SIG-M5 treated with dmso at 0.1 percent for 504 hours (cell line): ENCODE measurements around the gene DLG4.
A peak's percentile ranks its signal among the peaks of the same experiment; 100 is the strongest.
"Not testable (repeated sequence)": the region's sequence is repeated elsewhere in the genome, so short reads cannot be mapped to it uniquely, and the experiment has no call there.

Source experiments
- DNase-seq: peaks from one replicate; lab custom pipeline; 2025; ENCODE audit not compliant: unreplicated experiment; lab: John Stamatoyannopoulos, UW

DLG4 gene

DNA sequence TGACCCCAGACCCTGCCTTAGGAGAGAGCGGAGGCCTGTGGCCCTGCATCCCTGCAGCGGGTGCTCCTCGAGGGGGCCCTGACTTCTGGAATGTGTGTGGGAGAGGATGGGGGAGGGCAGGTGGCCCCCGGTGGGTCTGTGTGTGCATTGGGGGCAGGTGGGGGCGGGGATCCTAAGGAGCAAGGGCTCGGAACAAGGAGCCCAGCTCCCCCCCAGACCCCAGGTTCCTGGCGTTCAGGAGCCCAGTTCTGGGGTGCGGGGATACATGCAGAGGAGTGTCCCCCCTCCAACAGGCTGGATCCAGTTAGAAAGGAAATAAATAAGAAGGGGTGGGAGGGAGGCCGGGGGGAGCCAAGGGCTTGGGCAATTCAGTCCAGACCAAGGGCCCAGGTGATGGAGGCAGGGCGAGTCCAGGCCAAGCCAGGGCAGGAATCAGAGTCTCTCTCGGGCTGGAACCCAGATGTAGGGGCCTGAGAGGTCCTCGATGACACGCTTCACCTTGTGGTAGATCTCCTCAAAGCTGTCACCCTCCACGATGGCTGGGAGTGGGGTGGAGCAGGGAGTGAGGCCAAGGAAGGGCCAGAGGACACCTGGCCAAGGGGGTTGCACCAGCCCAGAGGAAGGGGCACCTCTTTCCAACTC lies 29.2 kb downstream of the DLG4 start:
- DNase-seq = no peak

DNA sequence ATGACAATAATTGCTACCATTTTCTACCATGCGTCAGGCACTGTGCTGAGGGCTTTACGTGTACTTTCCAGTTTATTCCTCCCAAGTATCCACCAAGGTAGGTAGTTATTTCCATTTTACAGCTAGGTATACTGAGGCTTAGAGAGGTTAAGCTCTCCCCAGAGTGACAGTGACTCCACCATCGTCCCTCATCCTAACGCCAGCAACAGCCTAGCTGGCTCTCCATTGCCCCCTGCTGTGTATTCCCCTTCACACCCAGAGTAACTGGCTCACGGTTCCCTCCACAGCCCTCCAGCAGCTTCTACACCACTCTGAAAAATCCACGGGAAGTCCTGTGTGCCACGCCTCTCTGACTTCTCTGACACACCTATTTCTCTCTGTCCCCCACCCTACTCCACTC lies 33.4 kb downstream of the DLG4 start:
- no peak for DNase-seq

DNA sequence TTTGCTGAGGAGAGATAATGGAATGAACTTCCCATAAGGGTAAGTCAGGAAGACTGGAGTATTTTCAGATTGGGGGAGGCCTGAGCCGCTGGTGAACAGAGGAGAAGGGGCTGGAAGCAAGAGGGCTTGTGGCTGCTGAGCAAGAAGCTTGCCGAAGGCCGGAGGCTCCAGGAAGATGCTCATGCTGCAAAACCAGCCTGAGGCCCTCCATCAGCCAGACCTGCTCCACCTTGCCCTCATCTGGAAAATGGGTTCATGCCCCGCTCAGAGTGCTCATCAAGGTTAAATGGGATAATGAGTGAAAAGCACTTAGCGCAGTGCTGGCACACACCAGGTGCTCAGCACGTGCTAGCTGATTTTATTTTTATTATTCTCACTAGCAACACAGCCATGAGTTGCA lies 35.0 kb downstream of the DLG4 start:
- DNase-seq = no peak

DNA sequence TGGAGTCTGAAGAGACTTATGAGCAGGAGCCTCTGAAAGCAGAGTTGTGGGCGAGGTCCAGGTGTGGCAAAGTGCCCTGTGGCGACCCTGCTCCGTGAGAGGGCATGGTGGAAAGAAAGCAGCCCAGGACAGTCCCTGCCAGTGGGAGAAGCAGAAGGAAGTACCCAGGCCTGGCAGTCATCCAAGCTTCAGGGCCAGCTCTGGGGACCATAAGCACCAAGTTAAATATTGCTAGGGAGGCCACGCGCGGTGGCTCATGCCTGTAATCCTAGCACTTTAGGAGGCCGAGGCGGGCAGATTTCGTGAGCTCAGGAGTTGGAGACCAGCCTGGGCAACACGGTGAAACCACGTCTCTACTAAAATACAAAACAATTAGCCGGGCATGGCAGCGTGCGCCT lies 35.5 kb downstream of the DLG4 start:
- DNase-seq = no peak

DNA sequence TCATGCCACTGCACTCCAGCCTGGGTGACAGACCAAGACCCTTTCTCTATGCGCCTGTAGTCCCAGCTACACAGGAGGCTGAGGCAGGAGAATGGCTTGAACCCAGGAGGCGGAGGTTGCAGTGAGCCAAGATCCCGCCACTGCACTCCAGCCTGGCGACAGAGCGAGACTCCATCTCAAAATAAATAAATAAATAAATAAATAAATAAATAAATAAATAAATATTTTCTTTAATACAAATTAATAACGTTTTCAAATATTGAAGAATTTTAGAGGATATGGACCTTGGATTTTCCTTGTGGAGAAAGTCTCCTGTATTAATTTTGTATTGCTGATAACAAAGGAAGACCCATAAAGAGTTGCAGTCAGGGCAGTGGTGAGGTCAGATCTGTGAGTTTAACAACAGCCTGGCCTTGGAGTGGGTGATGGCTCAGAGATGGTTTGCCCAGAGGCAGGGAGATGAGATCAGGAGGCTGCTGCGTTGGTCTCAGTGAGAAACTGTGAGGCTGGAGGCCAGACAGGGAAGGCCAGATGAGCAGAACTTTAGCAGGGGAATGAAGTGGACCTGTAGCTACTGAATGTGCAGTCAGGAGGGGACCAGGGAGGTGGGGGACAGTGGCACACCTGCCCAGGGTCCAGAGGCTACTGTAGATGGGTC lies 36.1 kb downstream of the DLG4 start:
- no peak for DNase-seq

DNA sequence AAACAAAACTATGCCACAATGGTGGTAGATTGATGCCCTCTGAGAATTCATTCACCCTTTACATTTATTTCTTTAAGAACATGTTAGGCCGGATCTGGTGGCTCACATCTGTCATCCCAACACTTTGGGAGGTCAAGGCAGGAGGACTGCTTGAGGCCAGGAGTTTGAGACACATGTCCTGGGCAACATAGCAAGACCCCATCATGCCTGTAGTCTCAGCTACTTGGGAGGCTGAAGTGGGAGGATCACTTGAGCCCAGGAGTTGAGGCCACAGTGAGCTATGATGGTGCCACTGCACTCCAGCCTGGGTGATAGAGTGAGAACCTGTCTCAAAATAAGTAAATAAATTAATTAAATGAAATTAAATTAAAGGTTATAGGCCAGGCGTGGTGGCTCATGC lies 37.5 kb downstream of the DLG4 start:
- not testable (repeated sequence) for DNase-seq

DNA sequence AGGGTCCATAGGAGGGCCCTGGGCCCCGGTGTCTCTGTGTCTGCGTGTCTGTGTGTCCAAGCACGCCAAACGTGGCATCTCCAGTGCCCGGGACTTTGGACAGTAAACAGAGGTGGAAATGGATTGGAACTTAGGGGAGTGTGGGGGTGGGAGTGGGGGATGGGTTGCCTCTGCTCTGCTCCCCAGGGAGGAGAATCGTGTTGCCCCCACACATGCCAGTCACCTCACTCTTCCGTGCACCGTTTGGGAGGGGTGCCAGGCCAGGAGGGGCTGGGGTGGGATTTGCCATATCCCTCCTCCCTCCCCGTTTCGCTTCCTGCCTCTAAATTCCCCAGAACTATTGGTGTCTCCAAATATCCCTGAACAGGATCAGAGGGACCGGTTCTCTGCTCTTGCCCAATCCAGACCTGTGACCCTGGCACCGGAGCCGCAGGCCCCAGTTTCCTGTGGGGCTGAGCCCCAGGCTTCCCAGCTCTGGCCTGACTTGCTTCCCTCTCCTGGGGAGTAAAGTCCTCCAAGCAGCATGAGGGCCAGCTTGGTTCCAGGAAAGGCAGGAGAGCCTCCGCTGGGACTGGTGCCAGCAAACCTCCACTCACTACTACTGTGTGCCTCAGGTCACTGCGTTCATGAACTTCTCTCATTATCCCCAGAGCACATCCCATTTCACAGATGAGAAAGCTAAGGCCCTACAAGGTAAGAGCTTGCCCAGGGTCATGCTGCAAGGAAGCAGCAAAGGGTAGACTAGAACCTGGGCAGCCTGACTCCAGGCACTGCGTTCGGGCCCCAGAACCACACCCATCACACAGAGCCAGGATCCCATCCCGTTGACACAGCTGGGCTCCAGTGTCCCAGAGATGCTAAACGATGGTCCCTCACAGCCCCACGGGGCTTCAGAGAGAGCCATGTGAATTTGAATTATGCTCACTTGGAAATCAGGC lies 40.0 kb downstream of the DLG4 start, which contains the start of gene ASGR1:
Gene ASGR1, minus strand, starts transcription at position 54 of the 938 bp plus-strand sequence. CDS start 807 bp downstream, outside the sequence.
- no peak for DNase-seq

DNA sequence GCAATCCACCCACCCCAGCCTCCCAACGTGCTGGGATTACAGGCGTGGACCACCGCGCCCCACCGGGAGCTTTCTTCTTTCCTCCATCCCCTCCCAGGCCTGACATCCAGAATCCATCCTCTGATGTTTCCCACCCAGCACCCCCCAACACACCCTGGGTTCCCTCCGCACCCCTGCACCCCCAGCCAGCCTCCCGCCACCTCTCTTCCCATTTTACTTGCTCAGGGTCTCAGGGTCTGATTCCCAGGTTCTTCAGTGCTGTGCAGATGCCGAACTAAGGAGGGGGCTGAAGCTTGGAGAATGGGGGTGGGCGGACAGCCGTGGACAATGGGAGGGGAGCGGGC lies 40.7 kb downstream of the DLG4 start:
- DNase-seq = no peak

DNA sequence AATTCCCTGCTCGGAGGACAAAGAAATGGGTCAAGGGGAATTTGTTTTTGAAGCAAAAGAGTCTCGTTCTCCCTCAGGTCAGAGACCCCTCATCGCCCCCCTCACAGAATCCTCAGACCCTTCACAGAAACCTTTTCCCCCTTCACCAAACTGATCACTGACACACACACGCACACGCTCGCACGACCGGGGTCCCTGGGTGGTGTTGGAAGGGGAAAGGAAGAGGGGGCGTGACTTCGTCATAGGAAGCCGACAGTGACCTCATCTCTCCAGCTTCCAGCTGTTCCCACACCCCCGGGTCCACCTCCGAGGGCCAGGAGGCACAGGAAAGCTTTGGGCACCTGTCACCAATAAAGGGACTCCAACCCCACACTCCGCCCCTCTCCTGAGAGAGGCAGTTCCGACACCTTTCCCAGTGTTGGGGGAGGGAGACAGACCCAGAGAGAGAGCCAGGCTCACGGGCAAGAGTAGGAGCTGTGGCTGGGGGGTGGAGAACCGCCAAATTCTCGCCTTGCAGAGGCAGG lies 41.6 kb downstream of the DLG4 start:
- DNase-seq = no peak

DNA sequence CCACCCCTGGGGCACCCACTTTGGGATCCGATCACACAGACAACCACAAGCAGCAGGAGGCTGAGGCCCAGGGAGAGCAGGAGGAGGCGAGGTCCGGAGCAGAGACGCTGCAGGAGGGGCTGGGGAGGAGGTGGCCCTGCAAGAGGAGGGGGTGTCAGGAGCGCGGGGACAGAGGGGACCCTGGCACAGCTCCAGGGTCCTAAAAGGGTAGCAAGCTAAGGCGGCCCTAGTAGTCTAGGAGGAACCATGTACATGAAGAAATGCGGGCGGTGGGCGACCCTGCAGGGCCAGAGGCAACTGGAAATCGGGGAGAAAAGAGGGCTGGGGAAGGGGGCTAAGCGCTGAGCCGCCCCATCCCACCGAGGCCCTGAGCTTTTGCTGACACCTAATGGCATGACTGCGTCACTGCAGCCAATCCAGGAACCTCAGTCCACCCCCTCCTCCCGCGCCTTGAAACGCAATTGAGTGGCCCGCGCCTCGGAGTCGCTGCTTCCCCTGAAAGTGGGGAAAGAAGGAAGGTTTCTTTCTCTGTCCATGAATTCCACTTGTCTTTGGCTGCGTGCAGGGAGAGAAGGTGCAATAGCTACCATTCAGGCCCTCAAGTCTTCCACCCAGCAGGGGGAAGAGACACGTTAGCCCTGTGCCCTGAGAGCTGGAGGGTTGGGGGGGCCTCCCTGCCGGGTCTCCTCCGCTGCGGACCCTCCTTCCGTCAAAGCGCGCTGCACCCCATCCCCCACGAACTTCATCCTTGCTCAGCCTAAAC lies 42.3 kb downstream of the DLG4 start:
- peak; percentile 59 for DNase-seq

DNA sequence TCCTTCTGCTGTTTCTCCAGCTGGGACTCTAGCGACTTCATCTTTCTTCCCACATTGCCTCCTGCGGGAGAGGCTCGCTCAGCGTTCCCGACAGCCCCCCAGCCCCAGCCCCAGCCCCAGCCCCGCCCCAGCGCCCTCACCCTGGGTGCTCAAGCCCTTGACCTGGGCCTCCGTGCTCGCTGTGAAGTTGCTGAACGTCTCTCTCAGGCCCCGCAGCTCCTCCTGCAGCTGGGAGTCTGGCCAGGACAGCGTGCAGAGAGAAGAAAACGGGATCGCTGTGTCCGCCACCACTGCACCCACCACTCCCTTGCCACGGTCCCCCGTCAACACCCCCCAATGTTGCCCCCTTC lies 42.8 kb downstream of the DLG4 start:
- no peak for DNase-seq

DNA sequence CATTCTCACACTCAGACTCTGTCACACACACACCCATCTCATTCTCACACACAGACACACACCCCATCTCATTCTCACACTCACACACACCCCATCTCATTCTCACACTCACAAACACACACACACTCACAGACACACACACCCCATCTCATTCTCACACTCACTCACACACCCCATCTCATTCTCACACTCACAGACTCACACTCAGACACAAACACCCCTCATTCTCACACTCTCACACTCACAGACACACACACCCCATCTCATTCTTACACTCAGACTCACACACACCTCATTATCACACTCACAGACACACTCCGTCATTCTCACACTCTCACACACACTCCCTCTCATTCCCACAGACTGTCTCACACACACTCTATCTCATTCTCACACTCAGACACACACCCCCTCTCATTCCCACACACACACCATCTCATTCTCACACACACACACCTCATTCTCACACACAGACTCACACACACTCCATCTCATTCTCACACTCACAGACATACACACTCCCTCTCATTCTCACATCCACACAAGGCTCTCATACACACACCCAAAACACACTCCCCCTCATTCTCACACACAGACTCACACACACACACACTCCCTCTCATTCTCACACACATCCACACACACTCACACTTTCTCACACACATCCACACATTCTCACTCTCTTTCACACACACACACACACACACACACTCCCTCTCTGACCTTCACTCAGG lies 43.4 kb downstream of the DLG4 start:
- DNase-seq = no peak

DNA sequence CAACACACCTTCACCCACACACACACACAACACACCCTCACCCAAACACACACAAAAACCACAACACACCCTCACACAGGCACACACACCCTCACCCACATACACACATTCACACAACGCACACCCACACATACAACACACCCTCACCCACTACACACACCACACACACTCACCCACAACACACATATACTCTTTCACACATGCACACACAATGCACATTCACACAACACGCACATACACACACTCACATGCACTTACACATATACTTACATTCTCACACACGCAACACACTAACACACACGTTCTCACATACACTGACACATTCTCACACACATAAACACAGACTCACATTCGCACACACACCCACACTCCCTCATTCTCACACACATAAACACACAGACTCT lies 44.3 kb downstream of the DLG4 start:
- no peak for DNase-seq

DNA sequence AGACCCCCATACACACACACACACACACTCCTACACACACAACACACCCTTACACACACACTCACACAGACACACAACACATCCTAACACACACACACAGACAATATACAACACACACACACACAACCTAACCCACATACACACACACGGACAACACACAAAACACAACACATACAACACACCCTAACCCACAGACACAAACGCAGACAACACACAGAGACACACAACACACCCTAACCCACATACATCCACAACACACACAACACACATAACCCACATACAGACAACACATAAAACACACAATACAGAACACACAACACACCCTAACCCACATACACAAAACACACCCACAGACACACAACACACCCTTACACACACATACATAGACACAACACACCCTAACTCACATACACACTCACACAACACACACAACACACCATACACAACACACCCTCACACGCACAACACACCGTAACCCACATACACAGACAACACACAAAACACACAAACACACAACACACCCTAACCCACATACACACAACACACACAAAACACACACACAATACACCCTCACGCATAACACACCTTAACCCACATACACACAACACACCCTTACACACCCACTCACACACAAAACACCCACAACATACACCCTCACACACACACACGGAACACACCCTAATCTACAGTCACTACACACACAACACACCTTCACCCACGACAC lies 44.9 kb downstream of the DLG4 start:
- DNase-seq = no peak

DNA sequence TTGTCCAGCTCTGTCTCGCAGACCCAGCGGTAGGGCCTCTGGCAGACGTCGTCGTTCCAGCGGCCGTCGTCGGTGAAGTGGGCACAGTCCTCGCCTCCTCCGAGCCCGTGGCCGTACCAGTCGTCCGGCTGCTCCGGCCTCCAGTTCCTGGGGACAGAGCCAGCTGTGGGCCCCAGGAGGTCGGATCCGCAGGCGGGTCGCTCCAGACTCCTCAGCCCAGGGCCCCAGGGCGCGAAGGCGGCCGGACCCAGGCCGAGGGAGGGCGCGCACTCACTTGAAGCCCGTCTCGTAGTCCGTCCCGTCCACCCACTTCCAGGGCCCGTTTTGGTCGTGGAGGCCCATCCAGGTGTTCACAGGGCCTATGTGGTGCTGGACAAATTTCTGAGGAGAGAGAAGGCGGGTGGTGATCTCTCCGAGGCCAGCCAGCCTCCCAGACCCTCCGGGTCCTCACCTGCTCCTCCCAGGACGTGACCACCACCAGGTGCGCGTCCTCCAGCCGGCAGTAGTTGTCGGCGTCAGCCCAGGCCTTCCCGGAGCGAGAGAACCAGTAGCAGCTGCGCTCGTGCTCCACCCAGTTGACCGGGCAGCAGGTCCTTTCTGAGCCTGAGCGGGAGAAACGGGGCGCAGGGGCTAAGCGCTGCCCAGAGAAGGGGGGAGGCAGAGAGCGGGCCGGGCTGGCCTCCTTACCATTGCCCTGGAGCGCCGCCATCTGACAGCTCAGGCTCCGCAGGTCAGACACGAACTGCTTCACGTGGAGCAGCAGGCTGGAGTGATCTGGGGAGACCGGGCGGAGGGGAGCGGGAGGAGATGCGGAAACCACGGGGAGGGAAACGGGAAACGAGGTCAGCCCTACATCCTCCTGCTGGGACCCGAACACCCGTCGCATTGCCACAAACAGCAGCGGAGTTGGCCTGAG lies 45.7 kb downstream of the DLG4 start:
- no peak for DNase-seq

DNA sequence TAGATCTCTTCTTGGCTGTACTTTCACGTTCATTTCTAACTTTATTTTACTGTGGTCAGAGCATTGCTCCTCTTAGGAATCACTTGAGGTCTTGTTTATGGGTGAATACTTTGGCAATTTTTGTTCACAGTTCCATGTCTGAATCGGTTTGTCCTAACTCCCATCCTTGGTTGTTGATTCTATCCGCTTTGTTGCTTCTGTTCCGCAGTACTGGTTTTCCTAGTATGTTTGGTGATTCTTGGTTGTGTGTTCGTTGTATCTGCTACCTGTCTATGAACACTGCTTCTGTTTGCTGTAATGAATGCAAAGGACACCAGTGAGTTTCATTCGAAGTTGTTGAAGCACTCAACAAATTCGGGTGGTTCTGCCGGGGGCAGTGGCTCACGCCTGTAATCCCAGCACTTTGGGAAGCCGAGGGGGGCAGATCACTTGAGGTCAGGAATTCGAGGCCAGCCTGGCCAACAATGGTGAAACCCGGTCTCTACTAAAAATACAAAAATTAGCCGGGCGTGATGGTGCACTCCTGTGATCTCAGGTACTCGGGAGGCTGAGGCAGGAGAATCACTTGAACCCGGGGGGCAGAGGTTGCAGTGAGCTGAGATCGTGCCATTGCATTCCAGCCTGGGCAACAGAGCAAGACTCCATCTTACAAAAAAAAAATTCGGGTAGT lies 47.0 kb downstream of the DLG4 start:
- not testable (repeated sequence) for DNase-seq

DNA sequence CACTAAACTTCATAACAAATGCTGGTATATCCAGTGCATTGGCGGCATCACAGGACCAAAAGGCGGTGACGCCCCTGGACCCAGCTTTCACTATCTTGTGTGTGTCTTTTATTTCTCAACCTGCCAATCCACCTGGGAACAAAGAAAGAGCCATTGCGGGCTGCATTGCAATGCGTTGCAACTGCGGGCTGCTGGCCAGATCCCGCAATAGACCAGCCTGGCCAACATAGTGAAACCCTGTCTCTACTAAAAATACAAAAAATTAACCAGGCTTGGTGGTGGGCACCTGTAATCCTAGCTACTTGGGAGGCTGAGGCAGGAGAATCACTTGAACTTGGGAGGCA lies 50.1 kb downstream of the DLG4 start:
- not testable (repeated sequence) for DNase-seq

DNA sequence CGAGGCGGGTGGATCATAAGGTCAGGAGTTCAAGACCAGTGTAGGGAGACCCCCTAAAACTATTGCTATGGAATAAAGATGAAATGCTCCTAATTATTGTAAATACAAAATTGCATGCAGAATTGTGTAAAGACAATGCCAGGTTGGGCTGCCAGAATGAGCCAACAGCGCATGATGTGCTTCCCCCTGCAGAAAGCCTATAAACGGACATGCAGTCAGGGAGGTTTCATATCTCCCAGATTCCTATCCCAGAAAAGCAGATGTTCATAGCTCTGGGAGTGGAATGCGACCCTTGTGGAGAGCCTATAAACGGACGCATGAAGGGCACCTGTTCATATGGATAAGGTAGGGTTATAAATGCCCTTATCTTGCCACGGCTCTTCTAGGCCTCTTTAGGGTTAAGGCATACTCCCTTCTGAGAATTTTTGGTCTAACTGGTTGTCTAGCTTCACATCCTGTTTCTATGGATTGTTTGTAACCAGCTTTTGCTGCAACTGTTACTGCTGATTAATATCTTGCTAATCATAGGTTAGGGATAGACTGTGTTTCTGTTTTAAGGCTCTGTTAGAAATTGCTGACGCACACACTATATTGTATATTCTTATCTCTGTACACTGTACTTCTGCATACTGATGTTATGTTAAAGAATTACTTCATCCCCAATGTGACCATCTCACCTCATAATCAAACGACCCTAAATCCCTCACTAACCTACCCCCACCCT lies 50.6 kb downstream of the DLG4 start:
- not testable (repeated sequence) for DNase-seq
